H1 (cell line): ENCODE results near the gene OLAH. TPM values are rescaled to one million over a fixed set of nuclear protein-coding genes. Genes with fewer than 3 reads are reported as not detected.
A peak's percentile ranks its signal among the peaks of the same experiment; 100 is the strongest.

ENCODE experiments used
- CBX5 ChIP-seq: fragments of 300-800, 300-1000 bp; sonication (generic); IDR thresholded peaks from 2 replicates; pipeline ENCODE4 v1.7.1; 2016; ENCODE audit warnings: antibody characterized with exemption, low read length, low read depth
- CBX8 ChIP-seq: fragments of 300-800, 300-1000 bp; sonication (generic); IDR thresholded peaks from 2 replicates; pipeline ENCODE4 v1.7.1; 2016; ENCODE audit warnings: low read depth, low read length, borderline replicate concordance
- CREB1 ChIP-seq: IDR thresholded peaks from 2 replicates; pipeline ENCODE4 v1.6.1; 2012; ENCODE audit warnings: inconsistent platforms
- HDAC6 ChIP-seq: IDR thresholded peaks from one replicate; pipeline ENCODE4 v1.7.1; 2012; ENCODE audit warnings: low read depth, mild to moderate bottlenecking, inconsistent platforms, low read length, moderate library complexity
- JUN ChIP-seq: IDR thresholded peaks from 2 replicates; pipeline ENCODE4 v1.6.1; 2011; ENCODE audit warnings: low read depth, mild to moderate bottlenecking, improper control_type of control experiment, low read length
- POLR2A ChIP-seq, 2 experiments: IDR thresholded peaks; 1 replicate in 1 of 2; 2 replicates in 1 of 2; pipeline ENCODE4 v1.6.1; 2011; ENCODE audit warnings: low read depth in 2 of 2, low read length in 2 of 2, mild to moderate bottlenecking in 2 of 2; ENCODE audit errors: control extremely low read depth in 1 of 2
- RAD21 ChIP-seq, 2 experiments: IDR thresholded peaks in 1 of 2; conservative IDR thresholded peaks in 1 of 2; 2 replicates each; pipeline ENCODE4 v1.6.1; 2011; ENCODE audit warnings: low read depth in 2 of 2, low read length in 2 of 2, improper control_type of control experiment in 1 of 2, inconsistent platforms in 1 of 2, mild to moderate bottlenecking in 1 of 2, moderate library complexity in 1 of 2
- RNF2 ChIP-seq: fragments of 200-900, 300-1000 bp; sonication (generic); IDR thresholded peaks from 2 replicates; pipeline ENCODE4 v1.7.1; 2016; ENCODE audit warnings: borderline replicate concordance, low read depth, mild to moderate bottlenecking, antibody characterized with exemption, low read length; ENCODE audit not compliant: poor library complexity, severe bottlenecking; ENCODE audit errors: missing control alignments
- TAF1 ChIP-seq: IDR thresholded peaks from 2 replicates; pipeline ENCODE4 v1.6.1; 2011; ENCODE audit warnings: mild to moderate bottlenecking, low read depth, low read length
- polyA plus RNA-seq, 7 experiments: library from polyadenylated mRNA; depleted of rRNA in 3 of 7; stranded (reverse) in 5 of 7; unstranded in 2 of 7; fragments of >200 nt in 5 of 7; fragments of 200-250 nt in 2 of 7; gene quantifications; 1 replicate in 5 of 7; 2 replicates in 1 of 7; 4 replicates in 1 of 7; pipeline versions ENCODE4 v1.2.1 to v1.2.3, GENCODE V29; 2011 to 2013; ENCODE audit warnings: missing spikeins in 2 of 7, mixed read lengths in 2 of 7
- total RNA-seq: library from RNA; stranded (reverse); fragmentation: NEBNext Ultra II Directional; extraction: Animal tissue kit (Norgen Biotek cat#: 25700); gene quantifications from 2 replicates; pipeline ENCODE4 v1.2.1, GENCODE V29; 2021
- TF ChIP-seq, protein P1 (sequence below), 3 experiments: IDR thresholded peaks; 1 replicate in 2 of 3; 2 replicates in 1 of 3; pipeline versions ENCODE4 v1.5.1 to v1.6.1; 2011; ENCODE audit warnings: low read length in 3 of 3, mild to moderate bottlenecking in 3 of 3, inconsistent platforms in 2 of 3, low read depth in 1 of 3, moderate library complexity in 1 of 3; ENCODE audit not compliant: insufficient read depth in 1 of 3; ENCODE audit errors: control extremely low read depth in 1 of 3
- TF ChIP-seq, protein P2 (sequence below): IDR thresholded peaks from 2 replicates; pipeline ENCODE4 v1.6.1; 2012; ENCODE audit warnings: inconsistent platforms

OLAH gene
- total and polyA plus RNA-seq, 2 of the 8 experiments (the other 6 are each of a cell fraction or from before 2014, with no cell fraction given) = not detected

DNA sequence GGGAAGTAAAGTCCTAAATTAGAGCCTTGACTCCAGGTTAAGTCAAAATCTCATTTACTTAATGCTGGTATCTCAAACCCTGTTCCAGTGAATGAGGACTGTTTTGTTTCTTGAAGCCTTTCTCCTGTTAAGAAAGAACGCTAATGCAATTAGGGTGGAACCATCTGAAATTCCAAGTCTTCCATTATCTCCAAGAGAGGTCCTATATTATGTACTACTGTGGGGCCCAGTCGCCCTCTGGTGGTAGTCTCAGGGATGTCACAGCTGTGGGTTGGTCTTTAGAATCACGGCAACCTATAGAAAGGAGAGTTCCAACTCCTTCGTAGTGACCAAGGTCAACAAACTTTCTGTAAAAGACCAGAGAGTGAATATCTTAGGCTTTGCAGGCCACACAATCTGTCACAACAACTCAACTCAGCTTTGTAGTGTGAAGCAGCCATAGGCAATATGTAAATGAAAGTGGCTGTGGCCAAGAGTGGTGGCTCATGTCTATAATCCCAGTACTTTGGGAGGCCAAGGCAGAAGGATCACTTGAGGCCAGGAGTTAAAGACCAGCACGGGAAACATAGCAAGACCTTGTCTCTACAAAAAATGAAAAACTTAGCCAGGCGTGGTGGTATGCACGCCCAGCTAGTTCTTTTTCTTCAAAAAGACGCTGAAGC lies 62.7 kb downstream of the OLAH start (continued):
- TF ChIP-seq, protein P1, sequence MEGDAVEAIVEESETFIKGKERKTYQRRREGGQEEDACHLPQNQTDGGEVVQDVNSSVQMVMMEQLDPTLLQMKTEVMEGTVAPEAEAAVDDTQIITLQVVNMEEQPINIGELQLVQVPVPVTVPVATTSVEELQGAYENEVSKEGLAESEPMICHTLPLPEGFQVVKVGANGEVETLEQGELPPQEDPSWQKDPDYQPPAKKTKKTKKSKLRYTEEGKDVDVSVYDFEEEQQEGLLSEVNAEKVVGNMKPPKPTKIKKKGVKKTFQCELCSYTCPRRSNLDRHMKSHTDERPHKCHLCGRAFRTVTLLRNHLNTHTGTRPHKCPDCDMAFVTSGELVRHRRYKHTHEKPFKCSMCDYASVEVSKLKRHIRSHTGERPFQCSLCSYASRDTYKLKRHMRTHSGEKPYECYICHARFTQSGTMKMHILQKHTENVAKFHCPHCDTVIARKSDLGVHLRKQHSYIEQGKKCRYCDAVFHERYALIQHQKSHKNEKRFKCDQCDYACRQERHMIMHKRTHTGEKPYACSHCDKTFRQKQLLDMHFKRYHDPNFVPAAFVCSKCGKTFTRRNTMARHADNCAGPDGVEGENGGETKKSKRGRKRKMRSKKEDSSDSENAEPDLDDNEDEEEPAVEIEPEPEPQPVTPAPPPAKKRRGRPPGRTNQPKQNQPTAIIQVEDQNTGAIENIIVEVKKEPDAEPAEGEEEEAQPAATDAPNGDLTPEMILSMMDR (IDR thresholded peaks at IDR 0.05; ENCODE audit: control extremely low read depth in 1 of 3, insufficient read depth in 1 of 3, low read depth in 1 of 3, low read length in 3 of 3) = peak; percentile 74 to 87 (median 87)
- TF ChIP-seq RAD21 (IDR thresholded peaks at IDR 0.05 in 1 of 2, conservative IDR thresholded peaks at IDR 0.05 in 1 of 2; ENCODE audit: low read depth in 2 of 2, low read length in 2 of 2) = peak; percentile 93 to 94
- no peak for TF ChIP-seq CREB1
- no peak for TF ChIP-seq POLR2A (IDR thresholded peaks at IDR 0.05; ENCODE audit: control extremely low read depth in 1 of 2, low read depth in 2 of 2, low read length in 2 of 2)
- no peak for TF ChIP-seq RNF2
- TF ChIP-seq HDAC6 = no peak
- TF ChIP-seq, protein P2, sequence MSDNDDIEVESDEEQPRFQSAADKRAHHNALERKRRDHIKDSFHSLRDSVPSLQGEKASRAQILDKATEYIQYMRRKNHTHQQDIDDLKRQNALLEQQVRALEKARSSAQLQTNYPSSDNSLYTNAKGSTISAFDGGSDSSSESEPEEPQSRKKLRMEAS = no peak
- no peak for TF ChIP-seq JUN
- TF ChIP-seq CBX5 = no peak
- TF ChIP-seq TAF1 = no peak
- no peak for TF ChIP-seq CBX8
